HEK293 (cell line): Measurements from ENCODE around the gene CELA1.
A peak's percentile ranks its signal among the peaks of the same experiment; 100 is the strongest.

Experiments
- CTCF ChIP-seq: fragments of 450-650 bp; formaldehyde crosslinking; IDR thresholded peaks from 2 replicates; pipeline ENCODE4 v1.5.1; 2016; ENCODE audit warnings: missing biosample characterization, missing genetic modification characterization
- GLIS2 ChIP-seq: fragments of 450-650 bp; formaldehyde crosslinking; IDR thresholded peaks from 2 replicates; pipeline ENCODE4 v1.5.1; 2016; ENCODE audit warnings: missing biosample characterization, missing genetic modification characterization
- KLF16 ChIP-seq: fragments of 450-650 bp; formaldehyde crosslinking; IDR thresholded peaks from 2 replicates; pipeline ENCODE4 v1.5.1; 2017; ENCODE audit warnings: missing biosample characterization, missing genetic modification characterization
- KLF9 ChIP-seq: fragments of 450-650 bp; formaldehyde crosslinking; IDR thresholded peaks from 2 replicates; pipeline ENCODE4 v1.5.1; 2016; ENCODE audit warnings: missing biosample characterization, missing genetic modification characterization, low read depth
- OSR2 ChIP-seq: fragments of 450-650 bp; formaldehyde crosslinking; IDR thresholded peaks from 2 replicates; pipeline ENCODE4 v1.5.1; 2016; ENCODE audit warnings: missing biosample characterization, missing genetic modification characterization
- OVOL3 ChIP-seq: fragments of 450-650 bp; formaldehyde crosslinking; IDR thresholded peaks from 2 replicates; pipeline ENCODE4 v1.5.1; 2016; ENCODE audit warnings: missing biosample characterization, missing genetic modification characterization
- PRDM10 ChIP-seq: fragments of 450-650 bp; formaldehyde crosslinking; IDR thresholded peaks from 2 replicates; pipeline ENCODE4 v1.5.1; 2016; ENCODE audit warnings: missing biosample characterization, missing genetic modification characterization
- REPIN1 ChIP-seq: fragments of 450-650 bp; formaldehyde crosslinking; IDR thresholded peaks from 2 replicates; pipeline ENCODE4 v1.5.1; 2017; ENCODE audit warnings: missing biosample characterization, missing genetic modification characterization, low read depth
- WT1 ChIP-seq: fragments of 450-650 bp; formaldehyde crosslinking; IDR thresholded peaks from 2 replicates; pipeline ENCODE4 v1.5.1; 2016; ENCODE audit warnings: missing biosample characterization, missing genetic modification characterization
- YY1 ChIP-seq: fragments of 450-650 bp; formaldehyde crosslinking; IDR thresholded peaks from 2 replicates; pipeline ENCODE4 v1.5.1; 2018; ENCODE audit warnings: missing biosample characterization, missing genetic modification characterization
- ZBTB1 ChIP-seq: fragments of 450-650 bp; formaldehyde crosslinking; IDR thresholded peaks from 2 replicates; pipeline ENCODE4 v1.5.1; 2016; ENCODE audit warnings: missing biosample characterization, missing genetic modification characterization
- ZBTB10 ChIP-seq: fragments of 450-650 bp; formaldehyde crosslinking; IDR thresholded peaks from 2 replicates; pipeline ENCODE4 v1.5.1; 2016; ENCODE audit warnings: missing biosample characterization, missing genetic modification characterization
- ZBTB48 ChIP-seq: fragments of 450-650 bp; formaldehyde crosslinking; IDR thresholded peaks from 2 replicates; pipeline ENCODE4 v1.5.1; 2016; ENCODE audit warnings: missing biosample characterization, missing genetic modification characterization
- ZBTB7A ChIP-seq: fragments of 450-650 bp; formaldehyde crosslinking; IDR thresholded peaks from 2 replicates; pipeline ENCODE4 v1.5.1; 2016; ENCODE audit warnings: low read depth, missing biosample characterization, missing genetic modification characterization
- ZNF169 ChIP-seq: fragments of 450-650 bp; formaldehyde crosslinking; IDR thresholded peaks from 2 replicates; pipeline ENCODE4 v1.5.1; 2016; ENCODE audit warnings: missing biosample characterization, missing genetic modification characterization
- ZNF184 ChIP-seq: fragments of 450-650 bp; IDR thresholded peaks from 2 replicates; pipeline ENCODE4 v1.5.1; 2018; ENCODE audit warnings: missing biosample characterization, mild to moderate bottlenecking, missing genetic modification characterization
- ZNF292 ChIP-seq: fragments of 450-650 bp; formaldehyde crosslinking; IDR thresholded peaks from 2 replicates; pipeline ENCODE4 v1.5.1; 2016; ENCODE audit warnings: low read depth, missing biosample characterization, missing genetic modification characterization, borderline replicate concordance
- ZNF335 ChIP-seq: fragments of 450-650 bp; formaldehyde crosslinking; conservative IDR thresholded peaks from 2 replicates; pipeline ENCODE4 v1.5.1; 2016; ENCODE audit warnings: missing biosample characterization, missing genetic modification characterization
- ZNF391 ChIP-seq: fragments of 450-650 bp; formaldehyde crosslinking; IDR thresholded peaks from 2 replicates; pipeline ENCODE4 v1.5.1; 2016; ENCODE audit warnings: low read depth, missing biosample characterization, missing genetic modification characterization, borderline replicate concordance
- ZNF433 ChIP-seq: fragments of 450-650 bp; formaldehyde crosslinking; IDR thresholded peaks from 2 replicates; pipeline ENCODE4 v1.5.1; 2016; ENCODE audit warnings: missing biosample characterization, missing genetic modification characterization, low read depth
- ZNF510 ChIP-seq: fragments of 450-650 bp; formaldehyde crosslinking; IDR thresholded peaks from 2 replicates; pipeline ENCODE4 v1.5.1; 2018; ENCODE audit warnings: mild to moderate bottlenecking, missing genetic modification characterization, missing biosample characterization; ENCODE audit not compliant: insufficient replicate concordance
- ZNF513 ChIP-seq: fragments of 450-650 bp; IDR thresholded peaks from 2 replicates; pipeline ENCODE4 v1.5.1; 2018; ENCODE audit warnings: missing biosample characterization, missing genetic modification characterization
- ZNF580 ChIP-seq: fragments of 450-650 bp; formaldehyde crosslinking; IDR thresholded peaks from 2 replicates; pipeline ENCODE4 v1.5.1; 2016; ENCODE audit warnings: missing biosample characterization, missing genetic modification characterization
- ZNF596 ChIP-seq: fragments of 450-650 bp; IDR thresholded peaks from 2 replicates; pipeline ENCODE4 v1.5.0; 2018; ENCODE audit warnings: missing biosample characterization, mild to moderate bottlenecking, missing genetic modification characterization, moderate library complexity
- ZNF692 ChIP-seq: fragments of 450-650 bp; formaldehyde crosslinking; IDR thresholded peaks from 2 replicates; pipeline ENCODE4 v1.5.1; 2016; ENCODE audit warnings: missing biosample characterization, missing genetic modification characterization
- ZNF701 ChIP-seq: fragments of 450-650 bp; formaldehyde crosslinking; IDR thresholded peaks from 2 replicates; pipeline ENCODE4 v1.5.1; 2016; ENCODE audit warnings: missing biosample characterization, missing genetic modification characterization
- ZNF76 ChIP-seq: fragments of 450-650 bp; formaldehyde crosslinking; IDR thresholded peaks from 2 replicates; pipeline ENCODE4; 2016; ENCODE audit warnings: low read depth, missing biosample characterization, missing genetic modification characterization, borderline replicate concordance
- ZNF830 ChIP-seq: fragments of 450-650 bp; IDR thresholded peaks from 2 replicates; pipeline ENCODE4 v1.5.0; 2018; ENCODE audit warnings: missing biosample characterization, missing genetic modification characterization, low read depth, mild to moderate bottlenecking, moderate library complexity

CELA1 gene

GRCh38 chr12:51391283-51392123 is 45.0 kb upstream of the CELA1 start, which contains the start of gene GALNT6 (continued):
- TF ChIP-seq ZNF292 (tag by site-specific recombination): no peak
- TF ChIP-seq KLF16 (tag by site-specific recombination): no peak
- TF ChIP-seq ZNF335 (tag by site-specific recombination): peak; percentile 87
- TF ChIP-seq ZBTB10 (tag by site-specific recombination): 0 out of 2 replicates have a peak, but pooled peaks have one; percentile 18
- TF ChIP-seq ZNF692: peak; percentile 56; the same call in 1 of the 2 replicates
- no peak for TF ChIP-seq ZNF433 (tag by site-specific recombination)
- TF ChIP-seq YY1 (tag by site-specific recombination): no peak
- TF ChIP-seq ZNF391: no peak
- no peak for TF ChIP-seq ZNF510 (tag by site-specific recombination)
- TF ChIP-seq REPIN1 (tag by site-specific recombination): no peak
- TF ChIP-seq OSR2: no peak
- 0 out of 2 replicates have a peak, but pooled peaks have one; percentile 39 for TF ChIP-seq ZNF596 (tag by site-specific recombination)
- TF ChIP-seq ZBTB48 (tag by site-specific recombination): peak; percentile 38
- no peak for TF ChIP-seq WT1 (tag by site-specific recombination)
- TF ChIP-seq OVOL3 (tag by site-specific recombination): no peak
- no peak for TF ChIP-seq ZBTB1 (tag by site-specific recombination)
- TF ChIP-seq ZBTB7A (tag by site-specific recombination): peak; percentile 31; the same call in 1 of the 2 replicates
- TF ChIP-seq ZNF76 (tag by site-specific recombination): no peak
- TF ChIP-seq ZNF580: no peak
- peak; percentile 76 for TF ChIP-seq KLF9
- peak; percentile 96 for TF ChIP-seq ZNF513 (tag by site-specific recombination)
- TF ChIP-seq ZNF169 (tag by site-specific recombination): no peak
- TF ChIP-seq ZNF701 (tag by site-specific recombination): no peak
- peak; percentile 97 for TF ChIP-seq GLIS2 (tag by site-specific recombination)
- no peak for TF ChIP-seq ZNF830
- TF ChIP-seq PRDM10 (tag by site-specific recombination): peak; percentile 87
- no peak for TF ChIP-seq ZNF184 (tag by site-specific recombination)
- no peak for TF ChIP-seq CTCF (tag by site-specific recombination)
